Measurements from ENCODE around the gene REPIN1.
A peak's percentile ranks its signal among the peaks of the same experiment; 100 is the strongest.

The REPIN1 gene

DNA sequence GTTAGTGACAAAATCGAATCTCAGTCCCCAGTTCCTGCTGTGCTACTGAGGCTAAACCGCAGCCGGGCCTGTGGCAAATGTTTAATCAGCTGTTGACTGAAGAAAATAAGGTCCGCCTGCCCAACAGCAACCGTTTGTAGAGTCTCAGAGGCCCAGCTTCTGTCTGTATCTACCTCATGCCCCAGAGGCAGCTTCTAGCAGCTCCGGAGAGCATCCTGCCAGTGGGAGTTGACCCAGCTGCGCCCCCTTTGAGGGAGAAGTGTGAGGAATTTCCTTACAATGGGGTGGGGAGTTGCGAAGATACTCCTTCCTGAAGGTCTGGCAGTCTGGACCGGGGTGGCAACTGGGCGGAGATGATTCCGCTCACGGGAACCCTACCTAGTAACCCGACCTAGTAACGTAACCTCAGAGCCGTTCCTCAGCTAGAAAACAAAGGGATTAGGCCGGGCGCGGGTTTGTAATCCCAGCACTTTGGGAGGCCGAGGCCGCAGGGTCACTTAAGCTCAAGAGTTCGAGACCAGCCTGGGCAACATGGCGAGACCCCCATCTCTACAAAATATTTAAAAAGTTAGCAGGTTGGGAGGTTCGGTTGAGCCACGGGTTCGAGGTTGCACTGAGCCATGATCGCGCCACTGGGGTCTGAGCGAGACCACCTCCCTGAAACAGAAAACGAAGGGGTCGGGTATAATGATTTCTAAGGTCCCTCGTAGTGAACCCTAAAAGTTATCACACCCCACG is 9.7 kb downstream of the REPIN1 start:
- Histone ChIP-seq H3K36me3 (ENCODE audit: control insufficient read depth, insufficient read depth, low read length) (peaks cover 14% of the 10 kb centered on the region), H3K4me3 (ENCODE audit: low read depth, low read length) (peak overlapping the region; percentile 76), H3K9ac (ENCODE audit: low read length) (peak overlapping the region; percentile 92), H3K4me1 (ENCODE audit: control insufficient read depth, insufficient read depth, low read length) (peaks cover 70% of the 10 kb centered on the region), H3K27me3 (ENCODE audit: control insufficient read depth, insufficient read depth, low read length) (no peaks in the 10 kb centered on the region), H3K27ac (ENCODE audit: low read depth, low read length) (peak overlapping the region; percentile 98), H3K9me3 (ENCODE audit: control insufficient read depth, insufficient read depth, low read depth, low read length) (no peaks in the 10 kb centered on the region)

DNA sequence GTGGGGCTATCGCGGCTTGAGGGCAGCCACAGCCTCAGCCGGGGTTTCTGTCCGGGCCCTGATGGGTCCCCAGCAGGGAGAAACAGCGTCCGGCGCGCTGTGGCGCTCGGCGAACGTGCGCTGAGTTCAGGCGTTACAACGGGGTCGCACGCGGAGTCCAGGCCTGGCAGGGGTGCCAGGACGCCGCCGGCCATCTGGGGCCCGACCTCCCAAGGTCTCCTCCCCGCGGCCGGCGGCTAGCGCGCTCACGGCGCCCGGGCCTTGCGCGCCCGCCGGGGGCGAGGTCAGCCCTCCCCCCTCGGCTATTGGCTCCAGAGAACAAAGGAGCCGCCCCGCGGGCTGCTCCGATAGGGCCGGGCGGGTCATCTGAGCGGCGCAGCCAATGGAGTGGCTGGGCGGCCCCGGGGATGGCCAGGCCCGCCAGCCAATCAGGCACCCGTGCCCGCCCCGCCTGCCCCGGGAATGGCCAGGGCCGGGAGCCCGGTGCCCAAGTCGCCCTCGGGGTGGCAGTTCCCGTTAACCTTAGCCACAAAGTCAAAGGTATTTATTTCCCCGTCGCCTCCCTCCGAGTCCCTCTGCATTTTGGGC is 10.3 kb downstream of the REPIN1 start, which contains the start of gene ZNF775:
ZNF775 (plus strand) TSS at position 478 of the 588 bp plus-strand sequence. CDS start 9,141 bp downstream, outside the sequence.
- H3K9ac ChIP-seq (ENCODE audit: low read length): peak within 1 kb of the TSS; percentile 92
- H3K27me3 ChIP-seq (ENCODE audit: control insufficient read depth, insufficient read depth, low read length): no peaks in the 10 kb centered on the region
- peaks cover 8% of the 10 kb centered on the region for H3K36me3 ChIP-seq (ENCODE audit: control insufficient read depth, insufficient read depth, low read length)
- no peaks in the 10 kb centered on the region for H3K9me3 ChIP-seq (ENCODE audit: control insufficient read depth, insufficient read depth, low read depth, low read length)
- H3K4me1 ChIP-seq (ENCODE audit: control insufficient read depth, insufficient read depth, low read length): peaks cover 68% of the 10 kb centered on the region
- peak within 1 kb of the TSS; percentile 98 for H3K27ac ChIP-seq (ENCODE audit: low read depth, low read length)
- peak within 1 kb of the TSS; percentile 87 for H3K4me3 ChIP-seq (ENCODE audit: low read depth, low read length)

DNA sequence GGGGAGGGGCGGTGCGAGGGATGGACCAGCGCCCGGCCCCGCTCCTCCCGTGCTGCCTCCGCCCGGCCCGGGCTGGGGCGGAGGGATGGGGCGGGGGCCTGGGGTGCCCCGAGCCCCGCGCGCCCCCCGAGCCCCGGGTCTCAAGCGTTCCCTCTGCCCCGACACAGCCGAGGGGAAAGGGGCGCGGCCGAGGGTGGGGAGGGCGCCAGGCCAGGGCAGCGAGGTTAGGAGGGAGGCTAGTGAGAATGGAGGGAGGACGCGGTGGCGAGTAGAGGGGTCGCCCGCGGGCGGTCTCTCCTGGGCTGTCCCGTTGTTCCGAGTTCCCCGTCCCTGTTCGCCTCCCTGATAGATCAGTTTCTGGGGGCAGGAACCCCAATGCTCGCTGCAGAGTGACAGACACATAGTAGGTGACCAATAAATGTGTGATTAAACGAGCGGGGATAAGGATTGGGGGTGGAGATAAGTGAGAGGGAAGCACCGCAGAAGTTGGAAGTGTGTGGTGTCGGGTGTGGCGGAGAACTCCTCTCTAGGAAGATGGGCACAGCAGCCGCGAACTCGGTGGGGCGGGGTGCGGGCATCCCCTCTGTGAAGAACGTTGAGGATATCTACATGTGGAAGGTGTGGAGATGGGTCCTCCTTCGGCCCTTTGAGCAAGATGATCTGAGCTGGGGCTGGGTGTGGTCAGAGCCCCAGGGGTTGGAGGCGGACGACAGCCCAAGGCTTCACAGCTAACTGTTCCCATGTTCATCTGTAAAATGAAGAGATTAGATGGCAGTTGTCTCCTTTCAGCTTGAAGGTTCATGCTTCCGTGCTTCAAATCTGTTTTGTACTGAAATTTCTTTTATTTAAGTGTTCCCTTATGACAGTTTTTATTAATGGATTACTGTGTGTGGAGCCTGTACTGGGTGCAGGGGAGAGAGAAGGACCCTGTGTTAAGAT is 11.1 kb downstream of the REPIN1 start:
- peak overlapping the region; percentile 87 for H3K4me3 ChIP-seq (ENCODE audit: low read depth, low read length)
- H3K9me3 ChIP-seq (ENCODE audit: control insufficient read depth, insufficient read depth, low read depth, low read length): no peaks in the 10 kb centered on the region
- peaks cover under 1% of the 10 kb centered on the region; the same call in 1 of the 2 replicates for H3K36me3 ChIP-seq (ENCODE audit: control insufficient read depth, insufficient read depth, low read length)
- peak overlapping the region; percentile 87 for H3K9ac ChIP-seq (ENCODE audit: low read length)
- peak overlapping the region; percentile 57; the same call in 1 of the 2 replicates for H3K27ac ChIP-seq (ENCODE audit: low read depth, low read length)
- no peaks in the 10 kb centered on the region for H3K27me3 ChIP-seq (ENCODE audit: control insufficient read depth, insufficient read depth, low read length)
- H3K4me1 ChIP-seq (ENCODE audit: control insufficient read depth, insufficient read depth, low read length): peaks cover 68% of the 10 kb centered on the region

DNA sequence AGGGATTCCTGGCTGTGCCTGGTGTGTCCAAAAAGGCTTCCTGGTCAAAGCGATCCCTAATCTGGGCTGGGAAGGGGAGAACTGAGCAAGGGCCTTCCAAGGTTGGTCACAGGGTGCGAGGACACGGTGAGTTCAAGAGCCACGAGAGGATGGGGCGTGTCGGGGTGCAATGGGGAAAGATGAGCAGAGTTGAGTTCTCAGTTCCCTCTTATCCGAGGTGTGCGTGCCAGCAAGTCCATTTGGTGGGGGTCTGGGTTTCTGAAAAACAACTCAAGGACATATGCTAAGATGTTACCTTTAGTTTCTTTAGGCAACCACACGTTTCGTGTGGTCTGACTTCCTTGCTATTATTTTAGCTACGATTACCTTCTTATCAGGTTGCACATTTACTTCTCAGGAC is 11.8 kb downstream of the REPIN1 start:
- Histone ChIP-seq H3K9ac (ENCODE audit: low read length) (peak overlapping the region; percentile 87), H3K27me3 (ENCODE audit: control insufficient read depth, insufficient read depth, low read length) (no peaks in the 10 kb centered on the region), H3K4me3 (ENCODE audit: low read depth, low read length) (peak overlapping the region; percentile 87), H3K9me3 (ENCODE audit: control insufficient read depth, insufficient read depth, low read depth, low read length) (no peaks in the 10 kb centered on the region), H3K36me3 (ENCODE audit: control insufficient read depth, insufficient read depth, low read length) (peaks cover under 1% of the 10 kb centered on the region; the same call in 1 of the 2 replicates), H3K27ac (ENCODE audit: low read depth, low read length) (no peak overlapping the region), H3K4me1 (ENCODE audit: control insufficient read depth, insufficient read depth, low read length) (peaks cover 75% of the 10 kb centered on the region)

DNA sequence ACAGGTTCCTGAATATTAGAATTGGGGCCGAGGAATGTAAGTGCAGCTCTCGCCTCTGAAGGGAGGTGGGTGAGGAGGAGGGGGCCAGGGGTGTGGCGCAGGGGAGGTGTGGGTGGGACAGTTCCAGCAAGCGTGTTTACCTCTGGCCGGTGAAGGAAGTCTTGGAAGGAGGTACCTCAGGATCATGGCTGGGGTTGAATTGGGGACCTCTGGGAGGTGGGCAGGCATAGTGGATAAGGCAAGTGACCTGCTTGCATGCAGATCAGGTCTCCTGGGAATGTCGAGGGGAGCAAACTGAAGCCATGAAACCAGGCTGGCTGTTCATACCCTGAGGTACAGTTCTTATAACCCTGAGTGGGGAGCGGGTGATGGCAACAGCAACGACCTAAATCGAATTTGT is 12.5 kb downstream of the REPIN1 start:
- Histone ChIP-seq H3K9ac (ENCODE audit: low read length) (peak overlapping the region; percentile 87), H3K36me3 (ENCODE audit: control insufficient read depth, insufficient read depth, low read length) (peaks cover 4% of the 10 kb centered on the region; the same call in 1 of the 2 replicates), H3K9me3 (ENCODE audit: control insufficient read depth, insufficient read depth, low read depth, low read length) (no peaks in the 10 kb centered on the region), H3K27me3 (ENCODE audit: control insufficient read depth, insufficient read depth, low read length) (no peaks in the 10 kb centered on the region), H3K4me3 (ENCODE audit: low read depth, low read length) (peak overlapping the region; percentile 87; the same call in 1 of the 2 replicates), H3K4me1 (ENCODE audit: control insufficient read depth, insufficient read depth, low read length) (peaks cover 74% of the 10 kb centered on the region), H3K27ac (ENCODE audit: low read depth, low read length) (no peak overlapping the region)

DNA sequence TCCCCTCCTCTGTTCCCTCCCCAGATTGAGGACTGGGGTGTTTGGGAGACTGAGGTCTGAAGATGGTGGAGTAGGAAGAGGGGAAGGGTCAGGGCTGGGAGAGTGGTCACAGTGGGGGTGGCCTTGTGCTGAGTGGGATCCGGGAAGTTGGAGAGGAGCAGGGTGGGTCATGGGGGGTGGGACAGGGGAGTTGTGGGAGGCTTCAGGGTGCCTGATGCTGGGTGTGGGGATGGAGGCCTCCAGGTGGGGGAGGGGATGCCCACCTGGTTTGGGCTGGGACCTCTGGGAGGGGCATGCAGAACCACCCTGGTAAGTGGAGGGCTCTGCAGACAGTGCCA is 13.1 kb downstream of the REPIN1 start:
- H3K9ac ChIP-seq (ENCODE audit: low read length): no peak overlapping the region
- no peak overlapping the region for H3K27ac ChIP-seq (ENCODE audit: low read depth, low read length)
- H3K4me3 ChIP-seq (ENCODE audit: low read depth, low read length): no peak overlapping the region
- no peaks in the 10 kb centered on the region for H3K27me3 ChIP-seq (ENCODE audit: control insufficient read depth, insufficient read depth, low read length)
- peaks cover 4% of the 10 kb centered on the region; the same call in 1 of the 2 replicates for H3K36me3 ChIP-seq (ENCODE audit: control insufficient read depth, insufficient read depth, low read length)
- H3K9me3 ChIP-seq (ENCODE audit: control insufficient read depth, insufficient read depth, low read depth, low read length): no peaks in the 10 kb centered on the region
- H3K4me1 ChIP-seq (ENCODE audit: control insufficient read depth, insufficient read depth, low read length): peaks cover 74% of the 10 kb centered on the region

DNA sequence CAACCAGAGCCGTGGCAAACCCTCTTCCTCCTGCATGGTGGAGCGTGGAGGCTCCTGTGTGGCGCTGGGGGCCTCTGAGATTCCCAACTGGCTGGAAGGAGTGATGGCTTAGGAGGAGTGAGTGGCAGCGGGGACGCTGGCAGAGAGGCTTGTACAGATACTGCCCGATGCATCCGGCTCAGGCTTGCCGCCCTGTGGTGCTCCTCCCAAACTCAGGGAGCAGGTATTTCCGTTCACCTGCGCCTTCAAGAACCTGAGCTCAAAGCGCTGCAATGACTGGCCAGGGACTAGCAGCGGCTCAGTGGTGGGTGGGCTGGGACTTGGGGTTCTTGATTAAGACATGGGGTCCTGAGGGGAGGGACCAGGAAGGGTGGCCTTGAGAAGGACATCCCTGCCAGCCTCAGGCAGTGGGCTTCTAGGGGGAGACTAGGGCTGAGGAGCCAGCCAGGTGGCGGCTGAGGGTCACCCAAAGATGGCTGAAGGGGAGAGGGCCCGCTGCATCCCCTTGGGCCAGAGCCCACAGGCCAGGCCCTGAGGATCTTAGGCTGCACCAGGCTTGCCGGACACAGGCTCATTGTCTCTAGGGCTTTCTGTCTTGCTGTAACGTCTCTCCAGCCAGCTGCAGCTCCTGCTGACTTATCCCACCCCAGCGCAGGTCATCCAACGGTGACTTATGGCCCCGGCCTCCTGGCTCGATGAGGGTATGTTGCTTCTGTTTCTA is 13.7 kb downstream of the REPIN1 start:
- peaks cover 70% of the 10 kb centered on the region for H3K4me1 ChIP-seq (ENCODE audit: control insufficient read depth, insufficient read depth, low read length)
- no peak overlapping the region for H3K4me3 ChIP-seq (ENCODE audit: low read depth, low read length)
- no peaks in the 10 kb centered on the region for H3K9me3 ChIP-seq (ENCODE audit: control insufficient read depth, insufficient read depth, low read depth, low read length)
- peaks cover 4% of the 10 kb centered on the region; the same call in 1 of the 2 replicates for H3K36me3 ChIP-seq (ENCODE audit: control insufficient read depth, insufficient read depth, low read length)
- H3K9ac ChIP-seq (ENCODE audit: low read length): peak overlapping the region; percentile 31
- H3K27me3 ChIP-seq (ENCODE audit: control insufficient read depth, insufficient read depth, low read length): no peaks in the 10 kb centered on the region
- H3K27ac ChIP-seq (ENCODE audit: low read depth, low read length): no peak overlapping the region

DNA sequence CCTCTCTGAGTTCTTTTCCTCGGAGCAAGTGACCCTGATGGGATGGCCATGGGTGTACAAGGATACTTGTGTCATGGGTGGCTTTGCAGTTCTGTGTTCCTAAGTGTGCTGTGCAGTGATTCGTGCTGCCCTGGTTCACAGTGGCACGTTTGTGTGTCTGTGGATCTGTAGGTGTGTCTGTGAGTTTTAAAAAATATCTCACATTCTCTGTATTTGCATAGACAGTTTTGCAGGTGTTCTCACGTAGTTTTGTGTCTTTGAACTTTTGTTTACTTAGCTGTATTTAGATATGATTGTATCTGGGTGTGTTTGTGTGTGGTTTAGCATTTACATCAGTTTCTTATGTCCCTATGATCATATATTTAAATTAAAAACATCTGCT is 14.2 kb downstream of the REPIN1 start:
- no peak overlapping the region for H3K4me3 ChIP-seq (ENCODE audit: low read depth, low read length)
- peaks cover 64% of the 10 kb centered on the region for H3K4me1 ChIP-seq (ENCODE audit: control insufficient read depth, insufficient read depth, low read length)
- H3K27ac ChIP-seq (ENCODE audit: low read depth, low read length): no peak overlapping the region
- H3K27me3 ChIP-seq (ENCODE audit: control insufficient read depth, insufficient read depth, low read length): no peaks in the 10 kb centered on the region
- peaks cover 4% of the 10 kb centered on the region; the same call in 1 of the 2 replicates for H3K36me3 ChIP-seq (ENCODE audit: control insufficient read depth, insufficient read depth, low read length)
- H3K9me3 ChIP-seq (ENCODE audit: control insufficient read depth, insufficient read depth, low read depth, low read length): no peaks in the 10 kb centered on the region
- no peak overlapping the region for H3K9ac ChIP-seq (ENCODE audit: low read length)

DNA sequence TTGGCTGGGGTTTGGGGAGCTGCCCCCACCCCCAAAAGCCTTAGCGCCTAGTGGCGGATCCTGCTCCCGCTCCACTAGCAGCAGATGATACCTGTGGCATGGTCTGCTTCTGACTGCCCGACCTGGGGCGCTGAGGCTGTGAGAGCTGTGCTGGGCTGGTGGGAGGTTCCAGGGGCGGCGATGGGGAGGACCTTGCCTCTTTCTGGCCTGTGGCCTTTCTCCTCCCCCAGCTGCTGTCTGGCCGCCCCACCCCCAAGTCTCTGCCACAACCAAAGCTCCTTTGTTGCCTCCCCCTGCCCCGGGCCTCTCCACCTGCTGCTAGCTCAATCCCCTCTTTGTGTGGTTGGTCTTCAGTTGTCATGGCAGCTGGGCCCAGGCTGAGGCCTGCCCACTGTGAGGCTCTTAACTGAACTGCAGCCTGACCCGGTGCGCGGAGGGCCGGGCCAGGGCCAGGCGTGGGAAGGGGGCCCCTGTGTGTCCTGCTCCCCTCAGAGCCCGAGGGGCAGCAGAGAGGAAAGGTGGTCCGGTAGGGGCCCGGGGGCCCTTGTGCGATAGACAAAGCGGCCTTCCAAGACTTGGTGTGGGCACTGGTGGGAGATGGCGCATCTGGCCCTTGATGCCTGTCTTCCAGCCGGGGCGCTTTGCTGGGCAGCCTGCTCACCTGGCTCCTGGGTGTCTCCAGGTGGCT is 15.2 kb downstream of the REPIN1 start:
- H3K4me1 ChIP-seq (ENCODE audit: control insufficient read depth, insufficient read depth, low read length): peaks cover 62% of the 10 kb centered on the region
- H3K4me3 ChIP-seq (ENCODE audit: low read depth, low read length): peak overlapping the region; percentile 32; the same call in 1 of the 2 replicates
- no peaks in the 10 kb centered on the region for H3K9me3 ChIP-seq (ENCODE audit: control insufficient read depth, insufficient read depth, low read depth, low read length)
- peak overlapping the region; percentile 86 for H3K27ac ChIP-seq (ENCODE audit: low read depth, low read length)
- peak overlapping the region; percentile 47 for H3K9ac ChIP-seq (ENCODE audit: low read length)
- peaks cover 9% of the 10 kb centered on the region; the same call in 1 of the 2 replicates for H3K36me3 ChIP-seq (ENCODE audit: control insufficient read depth, insufficient read depth, low read length)
- no peaks in the 10 kb centered on the region for H3K27me3 ChIP-seq (ENCODE audit: control insufficient read depth, insufficient read depth, low read length)

All from HUES6 (cell line).